ENCODE data around the gene RRP1. TPM values are rescaled to one million over a fixed set of nuclear protein-coding genes. Genes with fewer than 3 reads are reported as not detected.

The RRP1 gene
- total RNA-seq, 4 donors from 2014 or later = 11.0 to 20.1 (median 18.7) TPM

DNA sequence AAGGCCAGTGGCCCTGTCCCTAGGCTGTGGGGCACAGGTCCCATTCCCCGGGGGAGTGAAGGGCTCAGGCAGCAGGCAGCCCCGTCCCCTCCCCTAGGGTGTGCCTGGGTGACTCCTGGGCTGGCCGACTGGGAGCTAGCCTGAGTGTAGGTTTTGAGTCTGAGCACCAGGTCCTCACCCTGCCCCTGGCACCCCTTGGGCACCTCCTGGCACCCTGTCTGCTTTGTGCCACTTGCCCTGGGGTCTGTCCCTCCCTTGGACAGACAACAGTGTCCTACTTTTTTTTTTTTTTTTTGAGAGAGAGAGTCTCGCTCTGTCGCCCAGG, 24.2 kb downstream of the RRP1 start:
- Histone ChIP-seq H3K27me3 (no peaks in the 10 kb centered on the region), H3K36me3 (no peaks in the 10 kb centered on the region), H3K27ac (no peak overlapping the region), H3K4me3 (replicated peaks in 1 of 3) (no peak overlapping the region), H3K9me3 (no peaks in the 10 kb centered on the region), H3K4me1 (peaks cover 4 to 17% of the 10 kb centered on the region in 2 donors)
- WGBS, 2 donors = 97% methylated on average over 2 to 5 of the region's 5 CpGs
- TF ChIP-seq, protein P1, sequence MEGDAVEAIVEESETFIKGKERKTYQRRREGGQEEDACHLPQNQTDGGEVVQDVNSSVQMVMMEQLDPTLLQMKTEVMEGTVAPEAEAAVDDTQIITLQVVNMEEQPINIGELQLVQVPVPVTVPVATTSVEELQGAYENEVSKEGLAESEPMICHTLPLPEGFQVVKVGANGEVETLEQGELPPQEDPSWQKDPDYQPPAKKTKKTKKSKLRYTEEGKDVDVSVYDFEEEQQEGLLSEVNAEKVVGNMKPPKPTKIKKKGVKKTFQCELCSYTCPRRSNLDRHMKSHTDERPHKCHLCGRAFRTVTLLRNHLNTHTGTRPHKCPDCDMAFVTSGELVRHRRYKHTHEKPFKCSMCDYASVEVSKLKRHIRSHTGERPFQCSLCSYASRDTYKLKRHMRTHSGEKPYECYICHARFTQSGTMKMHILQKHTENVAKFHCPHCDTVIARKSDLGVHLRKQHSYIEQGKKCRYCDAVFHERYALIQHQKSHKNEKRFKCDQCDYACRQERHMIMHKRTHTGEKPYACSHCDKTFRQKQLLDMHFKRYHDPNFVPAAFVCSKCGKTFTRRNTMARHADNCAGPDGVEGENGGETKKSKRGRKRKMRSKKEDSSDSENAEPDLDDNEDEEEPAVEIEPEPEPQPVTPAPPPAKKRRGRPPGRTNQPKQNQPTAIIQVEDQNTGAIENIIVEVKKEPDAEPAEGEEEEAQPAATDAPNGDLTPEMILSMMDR (IDR thresholded peaks at IDR 0.05) = no peak
- no peak for TF ChIP-seq POLR2A (IDR thresholded peaks at IDR 0.05)
- no peak for DNase-seq
- intact Hi-C loops (cut with DNase I) = no loop called here

DNA sequence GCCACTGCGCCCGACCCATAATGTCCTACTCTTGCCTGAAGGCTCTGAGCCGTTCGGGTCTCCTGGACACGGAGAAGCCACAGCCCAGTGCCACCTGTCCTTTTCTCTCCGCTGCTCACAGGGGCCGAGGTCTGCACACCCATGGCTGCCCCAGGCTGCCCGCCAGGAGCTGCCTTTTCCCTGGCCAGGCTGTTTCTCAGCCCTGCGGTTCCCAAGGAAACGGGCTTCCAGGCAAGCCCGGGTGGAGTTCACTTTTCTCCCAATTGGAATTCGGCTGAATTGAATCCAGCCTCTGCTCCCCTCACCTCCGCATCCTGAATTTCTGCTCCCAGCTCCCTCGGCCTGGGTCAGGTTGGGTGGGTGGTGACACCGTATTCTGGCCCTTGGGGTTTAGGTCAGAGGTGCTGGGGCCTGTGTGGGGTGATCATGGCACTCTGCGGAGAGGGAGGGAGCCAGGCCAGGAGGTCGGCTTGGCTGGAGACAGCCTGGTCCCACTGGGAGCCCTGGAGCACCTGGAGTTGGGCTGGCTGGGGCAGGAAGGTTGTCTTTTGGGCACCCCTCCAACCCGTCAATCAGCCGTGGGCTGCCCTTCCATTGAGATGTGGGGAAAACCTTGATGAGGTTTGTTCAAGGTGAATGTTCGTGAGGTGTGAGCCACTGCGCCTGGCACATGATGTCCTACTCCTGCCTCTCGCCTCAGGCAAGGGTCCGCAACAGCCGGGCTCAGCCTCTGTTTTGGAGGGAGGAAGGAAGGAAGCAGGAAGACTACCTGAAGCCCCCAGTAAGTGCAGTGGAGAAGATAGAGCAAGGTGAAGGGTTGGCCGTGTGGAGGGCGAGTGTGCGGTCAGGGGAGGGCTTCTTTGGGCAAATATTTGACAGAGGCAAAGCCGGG, 25.1 kb downstream of the RRP1 start:
- Histone ChIP-seq H3K9me3 (no peaks in the 10 kb centered on the region), H3K4me3 (replicated peaks in 1 of 3) (no peak overlapping the region), H3K27ac (no peak overlapping the region), H3K27me3 (no peaks in the 10 kb centered on the region), H3K36me3 (no peaks in the 10 kb centered on the region), H3K4me1 (peaks cover 4 to 17% of the 10 kb centered on the region in 2 donors)
- DNase-seq = no peak
- TF ChIP-seq, protein P1 (IDR thresholded peaks at IDR 0.05) = no peak
- TF ChIP-seq POLR2A (IDR thresholded peaks at IDR 0.05) = no peak
- 74 to 81% methylated on average over 24 to 26 of the region's 28 CpGs for WGBS, 2 donors
- intact Hi-C loops (cut with DNase I) = no loop called here

DNA sequence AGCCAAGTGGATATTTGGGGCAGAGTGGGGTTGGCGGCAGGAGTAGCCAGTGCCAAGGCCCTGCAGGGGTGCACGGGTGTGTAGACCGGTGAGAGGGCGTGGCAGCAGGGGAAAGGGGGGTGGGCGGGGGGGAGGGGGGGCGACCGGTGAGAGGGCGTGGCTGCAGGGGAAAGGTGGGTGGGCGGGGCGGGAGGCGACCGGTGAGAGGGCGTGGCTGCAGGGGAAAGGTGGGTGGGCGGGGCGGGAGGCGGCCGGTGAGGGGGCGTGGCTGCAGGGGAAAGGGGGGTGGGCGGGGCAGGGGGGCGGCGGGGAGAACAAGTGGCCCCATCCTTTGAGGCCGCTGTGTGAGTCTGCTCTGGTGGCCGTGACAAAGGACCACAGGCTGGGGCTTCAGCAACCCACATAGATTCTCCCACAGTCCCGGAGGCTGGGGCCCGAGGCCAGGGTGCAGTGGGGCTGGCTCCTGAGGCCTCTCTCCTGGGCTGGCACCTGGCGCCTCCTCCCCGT, 25.8 kb downstream of the RRP1 start:
- no peak for TF ChIP-seq POLR2A (IDR thresholded peaks at IDR 0.05)
- TF ChIP-seq, protein P1 (IDR thresholded peaks at IDR 0.05) = no peak
- no peak for DNase-seq
- 55 to 69% methylated on average over 8 of the region's 27 CpGs for WGBS, 2 donors
- Histone ChIP-seq H3K36me3 (no peaks in the 10 kb centered on the region), H3K4me3 (replicated peaks in 1 of 3) (no peak overlapping the region), H3K4me1 (peaks cover 4 to 17% of the 10 kb centered on the region in 2 donors), H3K27ac (no peak overlapping the region), H3K27me3 (no peaks in the 10 kb centered on the region), H3K9me3 (no peaks in the 10 kb centered on the region)
- intact Hi-C loops (cut with DNase I) = no loop called here

DNA sequence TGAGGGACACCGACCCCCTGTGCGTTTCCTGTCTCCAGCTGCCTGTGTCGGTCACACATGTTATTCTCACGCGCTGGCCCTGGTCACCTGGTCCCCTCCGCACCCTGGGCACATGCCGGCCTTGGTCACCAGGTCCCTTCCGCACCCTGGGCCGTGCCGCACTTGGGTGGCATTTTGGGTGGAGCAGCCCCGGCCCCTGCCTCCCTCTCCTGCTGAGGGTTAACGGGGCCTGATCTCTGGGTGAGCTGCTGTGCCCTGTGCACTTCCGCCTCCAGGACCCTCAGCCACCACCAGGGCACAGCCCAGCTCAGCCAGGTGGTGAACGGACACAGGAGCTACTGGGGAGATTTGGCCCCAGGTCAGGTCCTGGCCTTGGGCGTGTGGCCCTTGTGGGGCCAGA, 26.6 kb downstream of the RRP1 start:
- no peak overlapping the region for H3K27ac ChIP-seq
- H3K4me3 ChIP-seq (replicated peaks in 1 of 3) = no peak overlapping the region
- H3K27me3 ChIP-seq = no peaks in the 10 kb centered on the region
- H3K4me1 ChIP-seq = peaks cover 2 to 11% of the 10 kb centered on the region in 2 donors
- no peak for DNase-seq
- no peak for TF ChIP-seq POLR2A (IDR thresholded peaks at IDR 0.05)
- TF ChIP-seq, protein P1 (IDR thresholded peaks at IDR 0.05) = no peak
- intact Hi-C loops (cut with DNase I) = no loop called here
- WGBS, 2 donors = 84 to 87% methylated on average over 9 to 14 of the region's 15 CpGs
- no peaks in the 10 kb centered on the region for H3K36me3 ChIP-seq
- H3K9me3 ChIP-seq = no peaks in the 10 kb centered on the region

DNA sequence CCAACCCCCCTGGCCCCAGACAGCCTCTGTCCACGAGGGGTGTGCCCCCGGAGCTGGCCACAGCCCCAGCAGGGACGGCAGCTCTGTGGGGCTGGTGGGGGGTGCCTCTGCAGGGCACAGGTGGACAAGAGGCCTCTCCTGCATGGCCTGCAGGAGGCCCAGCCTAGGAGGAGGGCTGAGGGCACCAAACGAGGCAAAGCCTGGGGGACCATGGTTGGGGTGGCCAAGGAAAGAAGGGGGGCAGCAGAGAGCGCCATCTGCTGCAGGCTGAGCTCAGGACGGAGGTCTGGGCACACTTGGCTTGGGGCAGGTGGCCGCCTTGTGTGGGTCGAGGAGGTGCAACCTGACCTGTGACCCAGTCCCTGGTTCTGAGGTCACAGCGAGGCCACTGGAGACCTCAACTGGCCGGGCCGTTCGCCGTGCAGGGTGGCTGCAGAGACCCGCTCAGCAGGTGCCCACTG, 27.3 kb downstream of the RRP1 start:
- WGBS, 2 donors = 83 to 85% methylated on average over 6 to 10 of the region's 14 CpGs
- Histone ChIP-seq H3K36me3 (no peaks in the 10 kb centered on the region), H3K4me3 (replicated peaks in 1 of 3) (no peak overlapping the region), H3K27ac (no peak overlapping the region), H3K27me3 (no peaks in the 10 kb centered on the region), H3K4me1 (peaks cover 0 to 4% of the 10 kb centered on the region in 2 donors), H3K9me3 (no peaks in the 10 kb centered on the region)
- TF ChIP-seq, protein P1 (IDR thresholded peaks at IDR 0.05) = no peak
- TF ChIP-seq POLR2A (IDR thresholded peaks at IDR 0.05) = no peak
- no peak for DNase-seq
- intact Hi-C loops (cut with DNase I) = no loop called here
